GM12878 (cell line): ENCODE results near the gene DSTN. TPM values are rescaled to one million over a fixed set of nuclear protein-coding genes. Genes with fewer than 3 reads are reported as not detected.

ENCODE experiments used
- ATAC-seq: fragments of 200-7000 bp; cut with Tn5 transposase; 3 replicates; pipeline ENCODE4 v1.9.1; 2020; ENCODE audit warnings: mild to moderate bottlenecking, moderate library complexity
- BruUV-seq: library from RNA; stranded (reverse); fragments of 400-500 nt; replicated peaks from 2 replicates; lab custom pipeline; 2021; lab: Mats Ljungman, UMichigan
- CTCF ChIA-PET: fragments of 300-600 bp; sonication (Branson Sonifier 250); formaldehyde crosslinking; extraction: SDS; loops from one replicate; lab custom pipeline; 2021; ENCODE audit warnings: inconsistent platforms; lab: Yijun Ruan, JAX
- POLR2A ChIA-PET: fragments of 350-600 bp; formaldehyde crosslinking; extraction: SDS; loops from one replicate; lab custom pipeline; 2021; ENCODE audit warnings: inconsistent platforms; lab: Charles Lee
- RAD21 ChIA-PET: fragments of 300-600 bp; sonication (Branson Sonifier 250); formaldehyde crosslinking; loops from one replicate; lab custom pipeline; 2023; ENCODE audit warnings: antibody characterized with exemption; ENCODE audit not compliant: unreplicated experiment; lab: Charles Lee
- SMC1A ChIA-PET: fragments of 300-600 bp; sonication (Branson Sonifier 250); formaldehyde crosslinking; loops from one replicate; lab custom pipeline; 2023; ENCODE audit not compliant: unreplicated experiment, uncharacterized antibody; lab: Charles Lee
- DNase-seq: peaks from one replicate; pipeline ENCODE4 v3.0.0-alpha.2; 2011; ENCODE audit warnings: low read depth, low spot score
- FAIRE-seq: peaks from 3 replicates; lab custom pipeline; 2011; peaks lifted over from hg19 to GRCh38; lab: Jason Lieb, UNC
- H2AFZ ChIP-seq: 2 replicates; pipeline ENCODE4 v1.6.0; 2011; ENCODE audit warnings: low read depth, low read length, control low read depth; ENCODE audit not compliant: control insufficient read depth
- H3K27ac ChIP-seq: 2 replicates; pipeline ENCODE4 v1.5.1; 2011; ENCODE audit warnings: control low read depth; ENCODE audit not compliant: control insufficient read depth, insufficient read depth
- H3K27me3 ChIP-seq, 2 experiments: replicated peaks in 1 of 2; 2 replicates each; pipeline versions ENCODE4 v1.6.0 to v1.6.1; 2011; ENCODE audit warnings: low read length in 1 of 2; ENCODE audit not compliant: control insufficient read depth in 2 of 2, insufficient read depth in 2 of 2
- H3K36me3 ChIP-seq, 2 experiments: 2 replicates each; pipeline ENCODE4 v1.5.1; 2011; ENCODE audit warnings: low read length in 1 of 2; ENCODE audit not compliant: control insufficient read depth in 2 of 2, insufficient read depth in 2 of 2
- H3K4me1 ChIP-seq: 2 replicates; pipeline ENCODE4 v1.6.1; 2011; ENCODE audit warnings: mild to moderate bottlenecking, low read length, moderate library complexity, mixed read lengths; ENCODE audit not compliant: control insufficient read depth, insufficient read depth
- H3K4me2 ChIP-seq: 2 replicates; pipeline ENCODE4 v1.6.0; 2011; ENCODE audit warnings: control low read depth; ENCODE audit not compliant: control insufficient read depth, insufficient read depth
- H3K4me3 ChIP-seq: fragments of 200-600 bp; sonication (generic); 2 replicates; pipeline ENCODE4 v1.5.1; 2016
- H3K79me2 ChIP-seq: 2 replicates; pipeline ENCODE4 v1.6.0; 2011; ENCODE audit warnings: low read length; ENCODE audit not compliant: control insufficient read depth, insufficient read depth
- H3K9ac ChIP-seq: 2 replicates; pipeline ENCODE4 v1.8.0; 2011; ENCODE audit warnings: low read length, control low read depth, mixed read lengths; ENCODE audit not compliant: control insufficient read depth, insufficient read depth
- H3K9me3 ChIP-seq: replicated peaks from 3 replicates; pipeline ENCODE4 v1.5.1; 2011; ENCODE audit warnings: mild to moderate bottlenecking, low read length; ENCODE audit not compliant: control insufficient read depth, insufficient read depth
- H4K20me1 ChIP-seq: 2 replicates; pipeline ENCODE4 v1.6.0; 2011; ENCODE audit not compliant: control insufficient read depth, insufficient read depth
- FOXM1 ChIP-seq: IDR thresholded peaks from 2 replicates; pipeline ENCODE4 v1.6.1; 2012; ENCODE audit warnings: low read depth, mild to moderate bottlenecking, inconsistent platforms, low read length, moderate library complexity
- NKRF ChIP-seq: fragments of 450-650 bp; conservative IDR thresholded peaks from 2 replicates; pipeline ENCODE4 v1.6.1; 2017; ENCODE audit warnings: mild to moderate bottlenecking, moderate library complexity
- PAX8 ChIP-seq: fragments of 450-650 bp; IDR thresholded peaks from 2 replicates; pipeline ENCODE4 v1.6.1; 2017; ENCODE audit warnings: mild to moderate bottlenecking, moderate library complexity
- POLR2AphosphoS2 ChIP-seq: IDR thresholded peaks from 2 replicates; pipeline ENCODE4 v1.6.1; 2011; ENCODE audit warnings: low read depth, mild to moderate bottlenecking, low read length, improper control_type of control experiment, moderate library complexity
- SMAD1 ChIP-seq: fragments of 450-650 bp; IDR thresholded peaks from 2 replicates; pipeline ENCODE4 v1.6.1; 2018; ENCODE audit warnings: mild to moderate bottlenecking, low read depth; ENCODE audit not compliant: partially characterized antibody
- SMC3 ChIP-seq: IDR thresholded peaks from 2 replicates; pipeline ENCODE4 v1.6.1; 2011; ENCODE audit warnings: low read length, improper control_type of control experiment, borderline replicate concordance
- SP1 ChIP-seq: IDR thresholded peaks from one replicate; pipeline ENCODE4 v1.6.1; 2011; ENCODE audit warnings: low read depth, low read length
- STAT1 ChIP-seq: fragments of 450-650 bp; conservative IDR thresholded peaks from 2 replicates; pipeline ENCODE4 v1.6.1; 2014; ENCODE audit warnings: antibody characterized with exemption, mild to moderate bottlenecking
- SUZ12 ChIP-seq: fragments of 200-600 bp; sonication (generic); IDR thresholded peaks from one replicate; pipeline ENCODE4 v1.6.1; 2018; ENCODE audit warnings: antibody characterized with exemption, mild to moderate bottlenecking; ENCODE audit not compliant: unreplicated experiment
- ZBTB4 ChIP-seq: fragments of 450-650 bp; formaldehyde crosslinking; IDR thresholded peaks from 2 replicates; pipeline ENCODE4 v1.4.0; 2022; ENCODE audit warnings: mild to moderate bottlenecking, moderate library complexity
- WGBS: methylation state at CpG from one replicate; pipeline ENCODE4 v1.1.6; 2016; ENCODE audit warnings: low lambda C conversion rate; ENCODE audit not compliant: insufficient replicate concordance, insufficient coverage; ENCODE audit errors: missing lambda C conversion rate; 5-methylcytosine and 5-hydroxymethylcytosine counted together
- in situ Hi-C: fragments of 300-500 bp; cut with MboI; formaldehyde crosslinking; loops from 9 replicates; pipeline ENCODE4 v1.14.3; 2018; ENCODE audit warnings: mixed read lengths
- intact Hi-C: fragments of 100-400 bp; cut with micrococcal nuclease; formaldehyde crosslinking; loops from one replicate; pipeline ENCODE4 v1.14.2; 2022; ENCODE audit not compliant: unreplicated experiment
- polyA plus RNA-seq, 11 experiments: library from polyadenylated mRNA; depleted of rRNA in 4 of 11; unstranded in 6 of 11; stranded (reverse) in 5 of 11; fragments of >200 nt; fragmentation: Nextera tagmentation in 4 of 11; fragmentation: Illumina TruSeq in 1 of 11; extraction: Ambion mirVana in 4 of 11; extraction: Trizol in 1 of 11; gene quantifications; 1 replicate in 1 of 11; 2 replicates in 10 of 11; pipeline versions ENCODE4 v1.2.1 to v1.2.3, GENCODE V29; 2011 to 2016; ENCODE audit warnings: inconsistent platforms in 2 of 11, missing spikeins in 2 of 11, low read depth in 1 of 11
- total RNA-seq, 4 experiments: library from RNA; depleted of rRNA in 3 of 4; stranded (reverse); fragments of >200 nt in 3 of 4; fragmentation: Illumina TruSeq in 1 of 4; extraction: Trizol in 1 of 4; gene quantifications; 2 replicates each; pipeline versions ENCODE4 v1.2.1 to v1.2.3, GENCODE V29; 2013 to 2021
- TF ChIP-seq, protein P1 (sequence below): IDR thresholded peaks from 2 replicates; pipeline ENCODE4 v1.6.1; 2011; ENCODE audit warnings: mild to moderate bottlenecking, low read depth, low read length, moderate library complexity; ENCODE audit not compliant: insufficient replicate concordance
- TF ChIP-seq, protein P2 (sequence below): IDR thresholded peaks from 2 replicates; pipeline ENCODE4 v1.6.1; 2012; ENCODE audit warnings: low read length, inconsistent platforms

Gene DSTN
- total and polyA plus RNA-seq, 10 of the 15 experiments (the other 5 are each of a cell fraction or from before 2014, with no cell fraction given): 26.7 to 137 (median 40.8) TPM

- no peak for TF ChIP-seq ZBTB4 (CRISPR knock-in tag)
- TF ChIP-seq, protein P1, sequence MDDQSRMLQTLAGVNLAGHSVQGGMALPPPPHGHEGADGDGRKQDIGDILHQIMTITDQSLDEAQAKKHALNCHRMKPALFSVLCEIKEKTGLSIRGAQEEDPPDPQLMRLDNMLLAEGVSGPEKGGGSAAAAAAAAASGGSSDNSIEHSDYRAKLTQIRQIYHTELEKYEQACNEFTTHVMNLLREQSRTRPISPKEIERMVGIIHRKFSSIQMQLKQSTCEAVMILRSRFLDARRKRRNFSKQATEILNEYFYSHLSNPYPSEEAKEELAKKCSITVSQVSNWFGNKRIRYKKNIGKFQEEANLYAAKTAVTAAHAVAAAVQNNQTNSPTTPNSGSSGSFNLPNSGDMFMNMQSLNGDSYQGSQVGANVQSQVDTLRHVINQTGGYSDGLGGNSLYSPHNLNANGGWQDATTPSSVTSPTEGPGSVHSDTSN: no peak
Observed at GRCh38 chr20:17598013-17598550, 28.2 kb downstream of the DSTN start (continued).

DNA sequence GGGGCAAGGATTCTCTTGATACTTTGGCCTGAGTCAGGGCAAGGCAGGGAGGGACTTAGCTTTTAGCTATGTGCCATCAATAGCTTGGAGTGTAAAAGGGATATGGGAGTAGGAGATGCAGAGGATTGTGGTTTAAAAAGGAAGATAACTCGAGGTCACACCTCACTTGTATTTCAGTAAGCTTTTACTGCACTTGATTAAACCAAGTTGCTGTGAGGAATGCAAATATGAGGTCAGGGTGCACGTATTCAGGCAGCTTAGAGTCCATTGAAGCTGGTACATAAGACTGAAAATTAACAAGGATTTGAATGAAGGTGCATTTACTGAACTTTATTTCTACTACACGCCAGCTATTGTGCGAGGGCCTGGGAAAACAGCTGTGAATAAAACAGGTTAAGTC, 32.1 kb downstream of the DSTN start:
- SMC1A ChIA-PET: interaction anchor here (1.2 to 1.6 kb wide), 3 partner anchors 9 to 296 kb away, joined by 3 to 5 read pairs (median 4); no protein-coding TSS in a partner anchor
- in situ Hi-C loops: no loop called here
- no peak for TF ChIP-seq SP1
- no peak for TF ChIP-seq STAT1
- TF ChIP-seq SUZ12: no peak
- no peak for TF ChIP-seq SMAD1
- TF ChIP-seq FOXM1: no peak
- no peak for TF ChIP-seq PAX8
- TF ChIP-seq SMC3: no peak
- TF ChIP-seq POLR2AphosphoS2: no peak
- TF ChIP-seq NKRF: no peak
- TF ChIP-seq, protein P2, sequence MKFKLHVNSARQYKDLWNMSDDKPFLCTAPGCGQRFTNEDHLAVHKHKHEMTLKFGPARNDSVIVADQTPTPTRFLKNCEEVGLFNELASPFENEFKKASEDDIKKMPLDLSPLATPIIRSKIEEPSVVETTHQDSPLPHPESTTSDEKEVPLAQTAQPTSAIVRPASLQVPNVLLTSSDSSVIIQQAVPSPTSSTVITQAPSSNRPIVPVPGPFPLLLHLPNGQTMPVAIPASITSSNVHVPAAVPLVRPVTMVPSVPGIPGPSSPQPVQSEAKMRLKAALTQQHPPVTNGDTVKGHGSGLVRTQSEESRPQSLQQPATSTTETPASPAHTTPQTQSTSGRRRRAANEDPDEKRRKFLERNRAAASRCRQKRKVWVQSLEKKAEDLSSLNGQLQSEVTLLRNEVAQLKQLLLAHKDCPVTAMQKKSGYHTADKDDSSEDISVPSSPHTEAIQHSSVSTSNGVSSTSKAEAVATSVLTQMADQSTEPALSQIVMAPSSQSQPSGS: no peak

More for the DNA sequence above, 32.1 kb downstream of the DSTN start:
- ATAC-seq (no peak), FAIRE-seq (no peak), DNase-seq (no peak)
- H3K4me2 ChIP-seq: no peak overlapping the region
- intact Hi-C loops: no loop called here
- WGBS: 59% methylated on average over 4 of the region's 4 CpGs
- no peaks in the 10 kb centered on the region for H4K20me1 ChIP-seq
- ChIA-PET POLR2A (interaction anchor here (2.0 kb wide), 1 partner anchor 32 kb away, joined by 8 read pairs; the partner anchor contains the start of gene DSTN), CTCF (interaction anchor here (0.7 to 2.5 kb wide), 2 partner anchors 11 to 370 kb away, joined by 3 to 8 read pairs; no protein-coding TSS in a partner anchor), RAD21 (no interaction called here)
- no peak overlapping the region for H3K4me3 ChIP-seq
- no peak overlapping the region for H3K27ac ChIP-seq
- H3K36me3 ChIP-seq: peaks cover 0 to 5% of the 10 kb centered on the region in 2 experiments; a peak in 1 of 4 replicates
- no peaks in the 10 kb centered on the region for H3K79me2 ChIP-seq
- no peak overlapping the region for H2AFZ ChIP-seq
- BruUV-seq: no TSS peak
- H3K9me3 ChIP-seq: no peaks in the 10 kb centered on the region
- no peaks in the 10 kb centered on the region for H3K27me3 ChIP-seq
- no peak overlapping the region for H3K9ac ChIP-seq
- H3K4me1 ChIP-seq: no peaks in the 10 kb centered on the region
